ENCODE data around the gene LMNB1.

LMNB1 gene

DNA sequence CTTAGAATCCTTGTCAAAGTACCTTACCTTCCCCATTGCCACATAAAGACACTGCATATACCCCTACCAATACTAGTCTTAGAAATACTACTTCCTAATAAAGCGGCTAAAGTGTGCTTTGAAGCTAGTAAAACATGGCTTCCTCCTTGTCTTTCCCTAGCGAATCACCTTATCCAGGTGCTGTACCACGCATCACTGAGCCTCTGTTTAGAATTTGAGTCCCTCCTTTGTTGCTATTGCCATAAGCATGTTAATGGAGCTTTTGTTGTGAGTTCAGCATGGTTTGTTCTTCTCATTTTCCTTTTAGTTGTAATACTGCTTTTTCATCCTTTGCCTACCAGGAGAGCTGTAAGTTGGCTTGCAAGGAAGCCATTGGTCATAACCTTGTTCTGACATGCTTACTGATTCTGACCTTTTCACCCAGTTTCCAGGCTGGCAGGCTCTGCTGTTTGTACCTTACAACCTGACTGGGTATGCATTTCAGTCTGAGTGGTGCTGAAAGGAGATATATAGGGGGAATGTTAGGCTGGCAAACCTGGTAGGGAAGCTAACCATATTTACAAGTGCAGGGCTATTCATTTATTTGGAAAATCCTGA lies 49.8 kb downstream of the LMNB1 start (continued):
- TF ChIP-seq, protein P1, sequence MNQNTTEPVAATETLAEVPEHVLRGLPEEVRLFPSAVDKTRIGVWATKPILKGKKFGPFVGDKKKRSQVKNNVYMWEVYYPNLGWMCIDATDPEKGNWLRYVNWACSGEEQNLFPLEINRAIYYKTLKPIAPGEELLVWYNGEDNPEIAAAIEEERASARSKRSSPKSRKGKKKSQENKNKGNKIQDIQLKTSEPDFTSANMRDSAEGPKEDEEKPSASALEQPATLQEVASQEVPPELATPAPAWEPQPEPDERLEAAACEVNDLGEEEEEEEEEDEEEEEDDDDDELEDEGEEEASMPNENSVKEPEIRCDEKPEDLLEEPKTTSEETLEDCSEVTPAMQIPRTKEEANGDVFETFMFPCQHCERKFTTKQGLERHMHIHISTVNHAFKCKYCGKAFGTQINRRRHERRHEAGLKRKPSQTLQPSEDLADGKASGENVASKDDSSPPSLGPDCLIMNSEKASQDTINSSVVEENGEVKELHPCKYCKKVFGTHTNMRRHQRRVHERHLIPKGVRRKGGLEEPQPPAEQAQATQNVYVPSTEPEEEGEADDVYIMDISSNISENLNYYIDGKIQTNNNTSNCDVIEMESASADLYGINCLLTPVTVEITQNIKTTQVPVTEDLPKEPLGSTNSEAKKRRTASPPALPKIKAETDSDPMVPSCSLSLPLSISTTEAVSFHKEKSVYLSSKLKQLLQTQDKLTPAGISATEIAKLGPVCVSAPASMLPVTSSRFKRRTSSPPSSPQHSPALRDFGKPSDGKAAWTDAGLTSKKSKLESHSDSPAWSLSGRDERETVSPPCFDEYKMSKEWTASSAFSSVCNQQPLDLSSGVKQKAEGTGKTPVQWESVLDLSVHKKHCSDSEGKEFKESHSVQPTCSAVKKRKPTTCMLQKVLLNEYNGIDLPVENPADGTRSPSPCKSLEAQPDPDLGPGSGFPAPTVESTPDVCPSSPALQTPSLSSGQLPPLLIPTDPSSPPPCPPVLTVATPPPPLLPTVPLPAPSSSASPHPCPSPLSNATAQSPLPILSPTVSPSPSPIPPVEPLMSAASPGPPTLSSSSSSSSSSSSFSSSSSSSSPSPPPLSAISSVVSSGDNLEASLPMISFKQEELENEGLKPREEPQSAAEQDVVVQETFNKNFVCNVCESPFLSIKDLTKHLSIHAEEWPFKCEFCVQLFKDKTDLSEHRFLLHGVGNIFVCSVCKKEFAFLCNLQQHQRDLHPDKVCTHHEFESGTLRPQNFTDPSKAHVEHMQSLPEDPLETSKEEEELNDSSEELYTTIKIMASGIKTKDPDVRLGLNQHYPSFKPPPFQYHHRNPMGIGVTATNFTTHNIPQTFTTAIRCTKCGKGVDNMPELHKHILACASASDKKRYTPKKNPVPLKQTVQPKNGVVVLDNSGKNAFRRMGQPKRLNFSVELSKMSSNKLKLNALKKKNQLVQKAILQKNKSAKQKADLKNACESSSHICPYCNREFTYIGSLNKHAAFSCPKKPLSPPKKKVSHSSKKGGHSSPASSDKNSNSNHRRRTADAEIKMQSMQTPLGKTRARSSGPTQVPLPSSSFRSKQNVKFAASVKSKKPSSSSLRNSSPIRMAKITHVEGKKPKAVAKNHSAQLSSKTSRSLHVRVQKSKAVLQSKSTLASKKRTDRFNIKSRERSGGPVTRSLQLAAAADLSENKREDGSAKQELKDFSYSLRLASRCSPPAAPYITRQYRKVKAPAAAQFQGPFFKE (tag by site-specific recombination; IDR thresholded peaks at IDR 0.05; ENCODE audit: borderline replicate concordance), result no peak
- no peak for TF ChIP-seq REPIN1 (tag by site-specific recombination; IDR thresholded peaks at IDR 0.05; ENCODE audit: low read depth)
- TF ChIP-seq ZNF132 (tag by site-specific recombination; IDR thresholded peaks at IDR 0.05; ENCODE audit: borderline replicate concordance), result no peak

GRCh38 chr5:126829098-126829497 lies 52.2 kb downstream of the LMNB1 start:
- peaks cover 65 to 94% of the 10 kb centered on the region in 2 experiments for H3K36me3 ChIP-seq (ENCODE audit: control insufficient read depth in 2 of 2, insufficient read depth in 1 of 2, low read length in 2 of 2)

More at GRCh38 chr5:126829098-126829497, 52.2 kb downstream of the LMNB1 start:
- Histone ChIP-seq H3K9me3 (ENCODE audit: control insufficient read depth, insufficient read depth, low read depth, low read length) (no peaks in the 10 kb centered on the region), H3K27ac (ENCODE audit: extremely low read depth, low read depth, low read length) (no peak overlapping the region), H3K4me3 (ENCODE audit: low read depth, low read length) (no peak overlapping the region), H3K4me1 (ENCODE audit: control insufficient read depth, insufficient read depth, low read length) (no peaks in the 10 kb centered on the region)
- ChIA-PET POLR2A (no interaction called here), CTCF (interaction anchor here (0.8 kb wide), 1 partner anchor 170 kb away, joined by 3 read pairs; no protein-coding TSS in a partner anchor)
- TF ChIP-seq ZNF548 (tag by site-specific recombination; IDR thresholded peaks at IDR 0.05) (no peak), ZNF214 (tag by site-specific recombination; IDR thresholded peaks at IDR 0.05; ENCODE audit: borderline replicate concordance) (no peak), ZNF624 (tag by site-specific recombination; IDR thresholded peaks at IDR 0.05) (no peak), ZNF174 (tag by site-specific recombination; IDR thresholded peaks at IDR 0.05) (no peak), SCRT1 (tag by site-specific recombination; IDR thresholded peaks at IDR 0.05; ENCODE audit: borderline replicate concordance) (no peak), ZNF792 (tag by site-specific recombination; IDR thresholded peaks at IDR 0.05) (no peak), YY1 (tag by site-specific recombination; IDR thresholded peaks at IDR 0.05) (no peak), ZBTB7A (tag by site-specific recombination; IDR thresholded peaks at IDR 0.05; ENCODE audit: low read depth) (no peak), SP2 (tag by site-specific recombination; IDR thresholded peaks at IDR 0.05) (no peak), SETDB1 (IDR thresholded peaks at IDR 0.05; ENCODE audit: insufficient read length, low read length) (no peak), KLF17 (tag by site-specific recombination; IDR thresholded peaks at IDR 0.05) (no peak), ZNF747 (tag by site-specific recombination; IDR thresholded peaks at IDR 0.05) (no peak), ZIC2 (tag by site-specific recombination; IDR thresholded peaks at IDR 0.05) (no peak), HOXD13 (CRISPR knock-in tag; IDR thresholded peaks at IDR 0.05; ENCODE audit: borderline replicate concordance) (no peak), ZNF433 (tag by site-specific recombination; IDR thresholded peaks at IDR 0.05; ENCODE audit: low read depth) (no peak)
- TF ChIP-seq, protein P2, sequence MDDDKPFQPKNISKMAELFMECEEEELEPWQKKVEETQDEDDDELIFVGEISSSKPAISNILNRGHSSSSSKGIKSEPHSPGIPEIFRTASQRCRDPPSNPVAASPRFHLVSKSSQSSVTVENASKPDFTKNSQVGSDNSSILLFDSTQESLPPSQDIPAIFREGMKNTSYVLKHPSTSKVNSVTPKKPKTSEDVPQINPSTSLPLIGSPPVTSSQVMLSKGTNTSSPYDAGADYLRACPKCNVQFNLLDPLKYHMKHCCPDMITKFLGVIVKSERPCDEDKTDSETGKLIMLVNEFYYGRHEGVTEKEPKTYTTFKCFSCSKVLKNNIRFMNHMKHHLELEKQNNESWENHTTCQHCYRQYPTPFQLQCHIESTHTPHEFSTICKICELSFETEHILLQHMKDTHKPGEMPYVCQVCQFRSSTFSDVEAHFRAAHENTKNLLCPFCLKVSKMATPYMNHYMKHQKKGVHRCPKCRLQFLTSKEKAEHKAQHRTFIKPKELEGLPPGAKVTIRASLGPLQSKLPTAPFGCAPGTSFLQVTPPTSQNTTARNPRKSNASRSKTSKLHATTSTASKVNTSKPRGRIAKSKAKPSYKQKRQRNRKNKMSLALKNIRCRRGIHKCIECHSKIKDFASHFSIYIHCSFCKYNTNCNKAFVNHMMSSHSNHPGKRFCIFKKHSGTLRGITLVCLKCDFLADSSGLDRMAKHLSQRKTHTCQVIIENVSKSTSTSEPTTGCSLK (tag by site-specific recombination; IDR thresholded peaks at IDR 0.05), result no peak
- TF ChIP-seq, protein P3, sequence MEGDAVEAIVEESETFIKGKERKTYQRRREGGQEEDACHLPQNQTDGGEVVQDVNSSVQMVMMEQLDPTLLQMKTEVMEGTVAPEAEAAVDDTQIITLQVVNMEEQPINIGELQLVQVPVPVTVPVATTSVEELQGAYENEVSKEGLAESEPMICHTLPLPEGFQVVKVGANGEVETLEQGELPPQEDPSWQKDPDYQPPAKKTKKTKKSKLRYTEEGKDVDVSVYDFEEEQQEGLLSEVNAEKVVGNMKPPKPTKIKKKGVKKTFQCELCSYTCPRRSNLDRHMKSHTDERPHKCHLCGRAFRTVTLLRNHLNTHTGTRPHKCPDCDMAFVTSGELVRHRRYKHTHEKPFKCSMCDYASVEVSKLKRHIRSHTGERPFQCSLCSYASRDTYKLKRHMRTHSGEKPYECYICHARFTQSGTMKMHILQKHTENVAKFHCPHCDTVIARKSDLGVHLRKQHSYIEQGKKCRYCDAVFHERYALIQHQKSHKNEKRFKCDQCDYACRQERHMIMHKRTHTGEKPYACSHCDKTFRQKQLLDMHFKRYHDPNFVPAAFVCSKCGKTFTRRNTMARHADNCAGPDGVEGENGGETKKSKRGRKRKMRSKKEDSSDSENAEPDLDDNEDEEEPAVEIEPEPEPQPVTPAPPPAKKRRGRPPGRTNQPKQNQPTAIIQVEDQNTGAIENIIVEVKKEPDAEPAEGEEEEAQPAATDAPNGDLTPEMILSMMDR (tag by site-specific recombination; IDR thresholded peaks at IDR 0.05), result no peak
